CD4-positive, alpha-beta memory T cell (primary cell): Measurements from ENCODE around the gene SCGB1C1. TPM values are rescaled to one million over a fixed set of nuclear protein-coding genes. Genes with fewer than 3 reads are reported as not detected.

ENCODE experiments used
- CTCF ChIA-PET: fragments of 350-600 bp; sonication (Branson Sonifier 250); formaldehyde crosslinking; loops from one replicate; lab custom pipeline; 2021; ENCODE audit warnings: inconsistent platforms; ENCODE audit not compliant: partially characterized antibody; lab: Charles Lee
- POLR2A ChIA-PET: fragments of 350-600 bp; sonication (Branson Sonifier 250); formaldehyde crosslinking; loops from one replicate; lab custom pipeline; 2021; ENCODE audit not compliant: partially characterized antibody; lab: Charles Lee
- DNase-seq, 5 donors: peaks; one replicate each; pipeline versions ENCODE4 v3.0.0 to v3.0.0-alpha.2; 2020 to 2022; ENCODE audit warnings: mixed read lengths in 1 of 5
- H3K27ac ChIP-seq: one replicate; pipeline ENCODE4 v1.7.0; 2013; ENCODE audit warnings: low read depth, low read length
- H3K27me3 ChIP-seq: 2 replicates; pipeline ENCODE4 v1.7.0; 2013; ENCODE audit warnings: mild to moderate bottlenecking, low read length, moderate library complexity; ENCODE audit not compliant: insufficient read depth
- H3K36me3 ChIP-seq: 2 replicates; pipeline ENCODE4 v1.7.0; 2013; ENCODE audit warnings: mild to moderate bottlenecking, low read length, moderate library complexity; ENCODE audit not compliant: insufficient read depth
- H3K4me1 ChIP-seq: 2 replicates; pipeline ENCODE4 v1.7.0; 2013; ENCODE audit warnings: mild to moderate bottlenecking, low read length, moderate library complexity; ENCODE audit not compliant: insufficient read depth
- H3K4me3 ChIP-seq, 2 donors: one replicate each; pipeline ENCODE4 v1.7.0; 2013; ENCODE audit warnings: low read length in 2 of 2, mild to moderate bottlenecking in 1 of 2
- H3K9me3 ChIP-seq, 2 donors: one replicate each; pipeline ENCODE4 v1.7.0; 2013; ENCODE audit warnings: low read length in 2 of 2, control low read depth in 1 of 2; ENCODE audit not compliant: control insufficient read depth in 1 of 2
- H3K27ac Mint-ChIP-seq, 7 donors: one replicate each; pipeline ENCODE4 v1.8.0; 2020 to 2021; ENCODE audit warnings: mixed read lengths in 7 of 7, mild to moderate bottlenecking in 6 of 7, inconsistent platforms in 3 of 7, moderate library complexity in 3 of 7
- H3K27me3 Mint-ChIP-seq, 2 donors: one replicate each; pipeline ENCODE4 v1.8.0; 2020 to 2021; ENCODE audit warnings: mixed read lengths in 2 of 2
- H3K36me3 Mint-ChIP-seq, 2 donors: one replicate each; pipeline ENCODE4 v1.8.0; 2020 to 2021; ENCODE audit warnings: mixed read lengths in 2 of 2, inconsistent platforms in 1 of 2, mild to moderate bottlenecking in 1 of 2
- H3K4me1 Mint-ChIP-seq, 4 donors: one replicate each; pipeline ENCODE4 v1.8.0; 2020 to 2021; ENCODE audit warnings: mixed read lengths in 4 of 4, mild to moderate bottlenecking in 1 of 4
- H3K4me3 Mint-ChIP-seq, 8 donors: one replicate each; pipeline ENCODE4 v1.8.0; 2020 to 2021; ENCODE audit warnings: mixed read lengths in 8 of 8, mild to moderate bottlenecking in 7 of 8, moderate library complexity in 6 of 8, inconsistent platforms in 3 of 8
- H3K9me3 Mint-ChIP-seq, 8 donors: one replicate each; pipeline ENCODE4 v1.8.0; 2020 to 2021; ENCODE audit warnings: mixed read lengths in 8 of 8, mild to moderate bottlenecking in 5 of 8, inconsistent platforms in 3 of 8, moderate library complexity in 1 of 8
- intact Hi-C: fragments of 100-400 bp; cut with micrococcal nuclease; formaldehyde crosslinking; loops from one replicate; pipeline ENCODE4 v1.15.1; 2023
- polyA plus RNA-seq, 2 donors: library from polyadenylated mRNA; unstranded; fragments of 300-500 nt; fragmentation: Illumina TruSeq; gene quantifications; one replicate each; pipeline ENCODE4 v1.2.3, GENCODE V29; 2021
- total RNA-seq, 2 experiments: library from RNA; stranded (reverse); gene quantifications; one replicate each; pipeline ENCODE4 v1.2.3, GENCODE V29; 2021

SCGB1C1 gene
- total and polyA plus RNA-seq, 4 experiments from 2014 or later = not detected

- peaks cover 55% of the 10 kb centered on the region for H3K36me3 ChIP-seq
- Mint-ChIP-seq H3K9me3 (peaks cover 0 to 3% (median 0%) of the 10 kb centered on the region in 8 donors), H3K36me3 (peaks cover 26 to 74% of the 10 kb centered on the region in 2 donors), H3K27me3 (no peaks in the 10 kb centered on the region), H3K4me1 (peaks cover 2 to 32% (median 18%) of the 10 kb centered on the region in 4 donors), H3K4me3 (no peak overlapping the region), H3K27ac (peak overlapping the region in 3 of 7 donors; percentile 48 to 77 (median 51))
- intact Hi-C loops = no loop called here
- CTCF ChIA-PET = interaction anchor here (0.6 to 1.2 kb wide), 2 partner anchors 25 to 235 kb away, joined by 3 read pairs; partner anchors contain the start of gene PSMD13
- peaks cover 19% of the 10 kb centered on the region for H3K4me1 ChIP-seq
- H3K27me3 ChIP-seq = no peaks in the 10 kb centered on the region
- no peak overlapping the region for H3K27ac ChIP-seq
- POLR2A ChIA-PET = interaction anchor here (0.7 to 1.7 kb wide), 6 partner anchors 10 to 204 kb away, joined by 3 to 7 read pairs (median 4); partner anchors contain the start of gene PSMD13
- no peak for DNase-seq
- H3K4me3 ChIP-seq = no peak overlapping the region
- no peaks in the 10 kb centered on the region for H3K9me3 ChIP-seq
Measured at GRCh38 chr11:212150-213100, 19.5 kb downstream of the SCGB1C1 start.

- peaks cover 19% of the 10 kb centered on the region for H3K4me1 ChIP-seq
- CTCF ChIA-PET = interaction anchor here (1.2 kb wide), 1 partner anchor 24 kb away, joined by 3 read pairs; the partner anchor contains the start of gene PSMD13
- Mint-ChIP-seq H3K27ac (peak overlapping the region in 3 of 7 donors; percentile 41 to 85 (median 53)), H3K4me3 (peak overlapping the region in 1 of 8 donors; percentile 43), H3K4me1 (peaks cover 2 to 29% (median 15%) of the 10 kb centered on the region in 4 donors), H3K36me3 (peaks cover 26 to 74% of the 10 kb centered on the region in 2 donors), H3K27me3 (no peaks in the 10 kb centered on the region), H3K9me3 (peaks cover 0 to 2% (median 0%) of the 10 kb centered on the region in 8 donors)
- no peak overlapping the region for H3K4me3 ChIP-seq
- no peaks in the 10 kb centered on the region for H3K27me3 ChIP-seq
- no peak for DNase-seq
- peaks cover 55% of the 10 kb centered on the region for H3K36me3 ChIP-seq
- H3K9me3 ChIP-seq = no peaks in the 10 kb centered on the region
- H3K27ac ChIP-seq = no peak overlapping the region
- intact Hi-C loops = no loop called here
- POLR2A ChIA-PET = interaction anchor here (1.3 to 1.7 kb wide), 3 partner anchors 24 to 203 kb away, joined by 3 to 4 read pairs (median 4); partner anchors contain the start of gene PSMD13
Measured at GRCh38 chr11:213111-213510, 20.2 kb downstream of the SCGB1C1 start.

- Mint-ChIP-seq H3K27ac (peak overlapping the region in 2 of 7 donors; percentile 24 to 46), H3K4me1 (peaks cover 2 to 27% (median 11%) of the 10 kb centered on the region in 4 donors)
Measured at GRCh38 chr11:214083-214482, 21.2 kb downstream of the SCGB1C1 start.

GRCh38 chr11:215581-216037, 22.7 kb downstream of the SCGB1C1 start:
- CTCF ChIA-PET = interaction anchor here (1.0 kb wide), 1 partner anchor 15 kb away, joined by 4 read pairs; no protein-coding TSS in a partner anchor
- peaks cover 2% of the 10 kb centered on the region for H3K4me1 ChIP-seq
- H3K27me3 ChIP-seq = no peaks in the 10 kb centered on the region
- no peak for DNase-seq
- H3K4me1 Mint-ChIP-seq = peaks cover 1 to 12% (median 3%) of the 10 kb centered on the region in 4 donors
- H3K4me3 Mint-ChIP-seq = no peak overlapping the region
- peaks cover 30 to 65% of the 10 kb centered on the region in 2 donors for H3K36me3 Mint-ChIP-seq
- H3K9me3 ChIP-seq = no peaks in the 10 kb centered on the region
- peaks cover 41% of the 10 kb centered on the region for H3K36me3 ChIP-seq
- peak overlapping the region in 3 of 7 donors; percentile 22 to 44 (median 30) for H3K27ac Mint-ChIP-seq
- H3K27me3 Mint-ChIP-seq = no peaks in the 10 kb centered on the region
- peaks cover 0 to 2% (median 0%) of the 10 kb centered on the region in 8 donors for H3K9me3 Mint-ChIP-seq
- H3K27ac ChIP-seq = no peak overlapping the region
- POLR2A ChIA-PET = interaction anchor here (1.1 to 1.6 kb wide), 4 partner anchors 9 to 191 kb away, joined by 3 to 7 read pairs (median 4); partner anchors contain the start of genes BET1L and RIC8A
- H3K4me3 ChIP-seq = no peak overlapping the region
- intact Hi-C loops = no loop called here

More at GRCh38 chr11:214083-214482, 21.2 kb downstream of the SCGB1C1 start:
- peaks cover 26 to 69% of the 10 kb centered on the region in 2 donors for H3K36me3 Mint-ChIP-seq
- intact Hi-C loops = no loop called here
- Histone ChIP-seq H3K9me3 (no peaks in the 10 kb centered on the region), H3K27me3 (no peaks in the 10 kb centered on the region), H3K4me3 (no peak overlapping the region), H3K36me3 (peaks cover 55% of the 10 kb centered on the region), H3K4me1 (peaks cover 17% of the 10 kb centered on the region), H3K27ac (no peak overlapping the region)
- no peak overlapping the region for H3K4me3 Mint-ChIP-seq
- peaks cover 0 to 2% (median 0%) of the 10 kb centered on the region in 8 donors for H3K9me3 Mint-ChIP-seq
- ChIA-PET POLR2A (interaction anchor here (1.3 to 1.4 kb wide), 2 partner anchors 23 to 202 kb away, joined by 3 to 4 read pairs; partner anchors contain the start of gene PSMD13), CTCF (interaction anchor here (1.2 kb wide), 1 partner anchor 23 kb away, joined by 3 read pairs; the partner anchor contains the start of gene PSMD13)
- no peaks in the 10 kb centered on the region for H3K27me3 Mint-ChIP-seq
- no peak for DNase-seq

- Histone ChIP-seq H3K4me3 (no peak overlapping the region), H3K36me3 (peaks cover 34% of the 10 kb centered on the region), H3K4me1 (no peaks in the 10 kb centered on the region), H3K27ac (no peak overlapping the region), H3K27me3 (no peaks in the 10 kb centered on the region), H3K9me3 (no peaks in the 10 kb centered on the region)
- peak overlapping the region in 3 of 7 donors; percentile 15 to 30 (median 22) for H3K27ac Mint-ChIP-seq
- no peak for DNase-seq
- H3K36me3 Mint-ChIP-seq = peaks cover 26 to 58% of the 10 kb centered on the region in 2 donors
- intact Hi-C loops = no loop called here
- H3K4me1 Mint-ChIP-seq = peaks cover 1 to 8% (median 2%) of the 10 kb centered on the region in 4 donors
- CTCF ChIA-PET = interaction anchor here (1.0 to 1.1 kb wide), 3 partner anchors 14 to 88 kb away, joined by 3 to 4 read pairs (median 4); no protein-coding TSS in a partner anchor
- POLR2A ChIA-PET = interaction anchor here (1.1 to 1.6 kb wide), 3 partner anchors 8 to 63 kb away, joined by 3 to 7 read pairs (median 5); partner anchors contain the start of genes BET1L and RIC8A
- H3K27me3 Mint-ChIP-seq = no peaks in the 10 kb centered on the region
- no peak overlapping the region for H3K4me3 Mint-ChIP-seq
- H3K9me3 Mint-ChIP-seq = peaks cover 0 to 2% (median 0%) of the 10 kb centered on the region in 8 donors
Measured at GRCh38 chr11:216081-216974, 23.4 kb downstream of the SCGB1C1 start.

- Histone ChIP-seq H3K9me3 (no peaks in the 10 kb centered on the region), H3K36me3 (peaks cover 20% of the 10 kb centered on the region), H3K27ac (no peak overlapping the region), H3K4me1 (no peaks in the 10 kb centered on the region), H3K27me3 (no peaks in the 10 kb centered on the region), H3K4me3 (no peak overlapping the region)
- Mint-ChIP-seq H3K27ac (peak overlapping the region in 3 of 7 donors; percentile 19 to 78 (median 29)), H3K36me3 (peaks cover 27 to 49% of the 10 kb centered on the region in 2 donors), H3K27me3 (no peaks in the 10 kb centered on the region), H3K9me3 (peaks cover 0 to 3% (median 0%) of the 10 kb centered on the region in 8 donors), H3K4me1 (peaks cover 0 to 4% (median 1%) of the 10 kb centered on the region in 4 donors), H3K4me3 (no peak overlapping the region)
- no peak for DNase-seq
- intact Hi-C loops = no loop called here
- ChIA-PET CTCF (no interaction called here), POLR2A (interaction anchor here (1.8 kb wide), 1 partner anchor 10 kb away, joined by 7 read pairs; the partner anchor contains the start of genes BET1L and RIC8A)
Measured at GRCh38 chr11:217704-218103, 24.8 kb downstream of the SCGB1C1 start.
